Activated CD4-positive, CD25-positive, alpha-beta regulatory T cell treated with anti-CD3 and anti-CD28 coated beads, Interleukin-2, amount 50 U/mL, for 72 hours (primary cell): Measurements from ENCODE around the gene TET3.

Experiments
- DNase-seq: peaks from one replicate; pipeline ENCODE4 v3.0.0; 2021

The TET3 gene

DNA sequence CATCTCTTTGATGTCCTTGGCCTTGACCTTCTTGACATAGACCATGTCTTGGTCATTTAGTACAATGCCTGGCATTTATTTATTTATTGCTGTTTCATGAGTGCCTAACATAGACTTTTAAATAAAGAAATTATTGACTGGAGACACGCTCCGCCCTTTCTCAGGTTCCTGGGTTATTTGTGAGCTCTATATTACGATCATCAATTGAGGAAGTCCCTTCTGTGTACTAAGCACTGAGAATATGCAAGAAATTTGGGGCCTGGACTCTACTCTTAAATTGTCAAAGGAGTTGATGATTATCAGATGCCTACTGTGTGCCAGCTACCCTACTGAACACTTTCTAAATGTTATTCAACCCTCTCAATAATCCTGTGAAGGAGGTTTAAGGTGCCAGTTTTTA, 19.7 kb upstream of the TET3 start:
- no peak for DNase-seq

DNA sequence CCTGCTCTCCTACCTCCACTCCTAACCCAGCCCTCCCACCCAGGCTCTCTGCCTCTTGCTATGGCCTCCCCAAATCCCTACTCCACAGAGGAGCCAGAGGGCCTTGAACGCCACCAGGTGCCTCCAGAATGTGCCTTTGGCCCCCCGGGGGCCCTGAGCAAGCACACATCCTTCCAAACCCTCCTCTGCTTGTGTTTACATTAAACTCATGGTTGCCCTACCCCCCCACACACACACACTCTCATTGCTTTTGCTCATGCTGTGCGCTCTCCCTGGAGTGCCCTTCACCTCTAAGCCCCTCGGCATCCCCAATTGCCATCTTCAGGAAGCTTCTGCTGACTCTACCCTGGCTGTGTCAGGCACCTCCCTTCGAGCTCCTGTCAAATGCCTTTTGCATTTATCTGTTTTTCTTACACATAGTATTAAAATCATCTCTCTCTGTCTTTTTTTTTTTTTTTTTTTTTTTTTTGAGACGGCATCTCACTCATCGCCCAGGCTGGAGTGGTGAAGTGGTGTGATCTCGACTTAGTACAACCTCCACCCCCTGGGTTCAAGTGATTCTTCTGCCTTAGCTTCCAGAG, 16.3 kb upstream of the TET3 start:
- DNase-seq: no peak

DNA sequence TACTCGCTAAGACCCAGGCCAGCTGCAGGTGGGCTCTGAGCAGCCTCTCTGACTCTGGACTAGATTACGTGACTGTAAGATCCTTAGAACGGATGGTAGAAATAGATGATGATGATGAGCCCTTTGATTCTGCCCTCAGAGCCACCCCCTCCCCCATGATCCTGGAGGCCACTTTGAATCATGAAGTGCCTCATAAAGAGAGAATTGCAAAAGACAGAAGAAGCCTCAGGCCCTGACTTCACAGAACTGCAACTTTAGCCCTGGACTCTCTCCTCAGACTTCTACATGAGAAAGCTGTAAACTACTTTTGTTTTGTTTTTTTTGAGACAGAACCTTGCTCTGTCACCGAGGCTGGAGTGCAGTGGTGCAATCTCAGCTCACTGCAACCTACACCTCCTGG, 15.4 kb upstream of the TET3 start:
- no peak for DNase-seq

DNA sequence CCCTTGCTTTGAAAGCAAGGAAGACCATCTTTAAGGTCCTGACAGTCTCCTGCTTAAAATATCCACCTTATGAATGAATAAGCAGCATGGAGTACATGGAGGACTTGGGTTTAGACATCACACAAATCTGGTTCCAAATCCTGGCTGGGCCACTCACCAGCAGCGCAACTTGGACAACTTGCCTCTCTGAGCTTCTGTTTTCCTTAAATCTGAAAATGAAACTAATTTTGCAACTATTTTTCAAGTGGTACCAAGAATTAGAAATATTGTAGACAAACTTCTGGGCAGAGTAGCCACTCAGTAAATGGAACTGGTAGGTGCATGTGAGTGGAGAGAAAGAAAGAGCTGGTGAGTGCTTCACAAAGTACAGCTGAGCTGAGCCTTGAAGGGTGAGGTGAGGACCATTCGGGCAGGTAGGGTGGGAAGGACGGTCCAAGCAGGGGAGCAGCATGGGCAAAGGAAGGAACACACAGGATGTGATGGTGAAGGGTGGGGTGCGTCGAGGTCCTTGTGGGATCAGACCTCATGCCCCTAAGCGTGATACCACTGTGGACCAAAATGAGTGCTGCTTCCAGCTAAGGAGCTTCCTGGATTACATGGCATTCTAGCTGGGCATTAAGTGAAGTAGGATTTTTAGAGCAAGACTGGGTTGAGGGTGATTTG, 14.4 kb upstream of the TET3 start:
- no peak for DNase-seq

DNA sequence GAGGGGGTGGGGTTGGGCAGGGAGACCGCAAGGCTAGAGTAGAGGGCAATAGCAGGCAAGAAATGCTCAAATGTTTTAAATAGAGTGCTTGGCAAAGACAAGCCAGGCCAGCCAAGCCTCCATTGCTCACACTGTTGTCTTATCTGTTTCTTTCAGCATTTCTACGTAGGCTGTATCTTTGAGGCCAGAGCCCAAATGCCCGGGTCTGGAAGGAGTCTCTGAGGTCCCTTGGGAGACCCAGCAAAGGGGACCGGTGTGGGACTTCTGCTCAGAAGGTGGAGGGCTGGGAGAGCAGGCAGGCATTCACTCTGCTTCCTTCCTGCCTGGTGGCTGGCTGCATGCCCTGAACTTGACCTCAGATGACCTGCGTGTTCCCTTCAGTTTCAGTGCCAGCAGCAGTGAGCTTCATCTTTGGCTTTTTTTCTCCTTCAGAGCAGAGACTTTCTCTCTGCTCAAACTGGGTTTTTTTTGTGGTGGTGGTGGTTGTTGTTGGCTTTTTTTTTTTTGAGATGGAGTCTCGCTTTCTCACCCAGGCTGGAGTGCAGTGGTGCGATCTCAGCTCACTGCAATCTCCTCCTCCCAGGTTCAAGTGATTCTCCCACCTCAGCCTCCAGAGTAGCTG, 13.7 kb upstream of the TET3 start:
- DNase-seq: no peak

GRCh38 chr2:73971722-73972121, 13.0 kb upstream of the TET3 start:
- no peak for DNase-seq

- DNase-seq: no peak
These were observed 11.9 kb upstream of the TET3 start for GRCh38 chr2:73972846-73973245.

GRCh38 chr2:73975731-73976130, 9.0 kb upstream of the TET3 start:
- DNase-seq: no peak

DNA sequence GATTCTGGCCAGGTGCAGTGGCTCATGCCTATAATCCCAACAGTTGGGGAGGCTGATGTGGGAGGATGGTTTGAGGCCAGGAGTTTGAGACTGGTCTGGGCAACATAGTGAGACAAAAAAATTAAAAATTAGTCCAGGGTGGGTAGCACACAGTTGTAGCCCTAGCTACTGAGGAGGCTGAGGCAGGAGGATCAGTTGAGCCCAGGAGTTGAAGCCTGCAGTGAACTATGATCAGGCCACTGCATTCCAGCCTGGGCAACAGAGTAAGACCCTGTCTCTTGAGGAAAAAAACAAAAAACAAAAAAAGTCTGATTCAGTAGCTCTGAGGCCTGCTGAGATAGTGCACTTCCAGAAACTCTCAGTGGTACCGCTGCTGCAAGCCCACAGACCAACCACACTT, 7.9 kb upstream of the TET3 start:
- DNase-seq: no peak

GRCh38 chr2:73977466-73977865, 7.2 kb upstream of the TET3 start:
- no peak for DNase-seq

DNA sequence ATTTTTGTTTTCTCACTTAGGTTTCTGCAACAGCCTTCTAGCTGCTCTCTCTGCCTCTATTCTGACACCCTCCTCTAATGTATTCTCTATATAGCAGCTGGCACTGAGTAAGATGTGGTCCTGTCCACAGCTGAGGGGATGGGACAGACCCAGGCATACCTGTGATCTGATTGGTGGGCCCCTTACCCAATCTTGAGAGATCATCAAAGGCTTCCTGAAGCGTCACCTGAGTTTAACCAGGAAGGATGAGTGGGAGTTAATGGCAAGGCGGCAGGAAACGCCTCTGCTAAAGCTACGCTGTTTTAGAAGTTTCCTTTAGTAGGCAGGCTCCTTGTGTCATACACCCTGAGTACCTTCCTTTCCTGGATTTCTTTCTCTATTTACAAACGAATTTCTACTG, 5.7 kb upstream of the TET3 start:
- no peak for DNase-seq

- no peak for DNase-seq
These were observed 5.0 kb upstream of the TET3 start for GRCh38 chr2:73979686-73980085.

DNA sequence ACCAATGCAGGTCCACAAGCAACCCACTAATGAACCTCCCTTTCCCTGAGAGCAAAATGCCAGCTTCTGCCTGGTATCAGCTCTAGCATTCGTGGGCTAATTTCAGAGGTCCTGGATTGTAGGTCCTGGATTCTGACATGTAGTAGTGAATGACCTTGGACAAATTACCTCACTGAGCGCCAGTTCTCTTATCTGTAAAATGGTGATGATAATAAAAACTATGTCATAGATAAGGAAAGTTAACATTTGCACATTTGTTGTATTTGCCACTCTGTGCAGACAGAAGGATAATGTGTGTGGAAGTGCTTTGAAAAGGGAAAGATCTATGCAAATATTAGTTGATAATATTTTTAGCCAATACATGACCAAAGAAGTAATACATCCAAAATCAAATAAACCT, 4.1 kb upstream of the TET3 start:
- no peak for DNase-seq

- no peak for DNase-seq
These were observed 3.4 kb upstream of the TET3 start for GRCh38 chr2:73981081-73982001.

DNA sequence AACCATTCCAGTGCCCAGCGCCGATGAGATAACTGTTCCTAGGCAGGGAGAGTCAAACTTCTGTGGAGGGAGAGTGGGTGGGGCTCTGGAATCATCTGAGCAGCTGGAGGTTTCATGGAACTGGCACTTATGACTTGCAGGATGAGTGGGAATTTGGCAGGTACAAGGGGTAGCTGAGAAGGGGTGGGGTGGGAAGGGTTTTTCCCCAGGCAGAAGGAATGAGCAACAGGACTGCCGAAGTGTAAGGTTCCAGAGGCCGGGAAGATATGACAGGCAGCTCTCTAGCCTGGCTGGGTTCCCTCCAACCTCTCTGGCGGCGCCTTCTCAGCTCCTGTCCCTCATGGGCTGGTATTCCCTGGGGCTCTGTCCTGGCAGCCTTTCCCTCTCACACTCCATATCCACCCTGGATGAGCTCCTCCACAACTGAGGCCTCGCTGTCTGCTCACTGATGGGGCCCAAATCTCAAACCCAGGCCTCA, 2.5 kb upstream of the TET3 start:
- DNase-seq: no peak

DNA sequence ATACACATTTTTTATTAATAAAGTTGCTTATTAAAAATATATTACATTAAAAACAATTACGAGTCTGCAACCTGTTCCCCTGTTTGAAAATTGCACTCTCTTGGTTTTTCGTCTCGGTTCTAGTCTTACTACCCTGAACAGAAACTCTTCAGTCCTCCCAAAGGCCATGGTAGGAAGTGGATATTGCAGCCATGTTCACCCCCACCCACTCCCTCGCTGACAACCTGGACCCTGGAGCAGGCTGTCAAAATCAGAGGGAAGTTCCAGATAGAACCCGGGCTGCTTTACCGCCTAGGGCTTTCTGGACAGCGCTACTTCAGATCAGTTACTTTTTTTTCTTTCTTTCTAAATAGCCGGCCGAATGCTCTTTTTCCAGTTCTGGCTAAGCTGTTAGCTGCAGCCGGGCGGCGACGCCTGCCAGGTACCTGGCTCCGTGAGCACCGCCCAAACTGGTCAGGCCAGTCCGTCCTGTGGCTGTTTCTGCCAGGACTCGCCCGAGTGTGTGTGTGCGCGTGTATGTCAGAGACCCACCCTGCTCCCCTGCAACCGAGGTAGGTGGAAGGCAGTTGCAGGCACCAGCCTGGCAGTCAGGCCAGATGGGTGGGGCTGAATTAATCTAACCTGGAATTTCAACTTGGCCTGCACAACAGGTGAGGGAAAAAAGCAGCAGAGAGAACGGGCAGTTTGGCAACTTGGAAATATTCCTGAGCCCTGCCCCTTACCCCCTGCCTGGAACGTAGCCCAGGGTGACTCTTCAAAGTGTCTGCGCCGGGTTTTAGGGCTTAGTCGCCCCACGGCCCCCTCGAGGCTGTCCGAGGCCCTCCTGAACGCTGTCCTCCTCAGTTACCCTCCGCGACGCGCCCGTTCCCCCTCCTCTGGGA, 1.1 kb upstream of the TET3 start:
- DNase-seq: no peak

GRCh38 chr2:73984922-73985307, 205 bp downstream of the TET3 start:
- peak; percentile 74 for DNase-seq

GRCh38 chr2:73985308-73986084, 786 bp downstream of the TET3 start:
- DNase-seq: peak; percentile 72

DNA sequence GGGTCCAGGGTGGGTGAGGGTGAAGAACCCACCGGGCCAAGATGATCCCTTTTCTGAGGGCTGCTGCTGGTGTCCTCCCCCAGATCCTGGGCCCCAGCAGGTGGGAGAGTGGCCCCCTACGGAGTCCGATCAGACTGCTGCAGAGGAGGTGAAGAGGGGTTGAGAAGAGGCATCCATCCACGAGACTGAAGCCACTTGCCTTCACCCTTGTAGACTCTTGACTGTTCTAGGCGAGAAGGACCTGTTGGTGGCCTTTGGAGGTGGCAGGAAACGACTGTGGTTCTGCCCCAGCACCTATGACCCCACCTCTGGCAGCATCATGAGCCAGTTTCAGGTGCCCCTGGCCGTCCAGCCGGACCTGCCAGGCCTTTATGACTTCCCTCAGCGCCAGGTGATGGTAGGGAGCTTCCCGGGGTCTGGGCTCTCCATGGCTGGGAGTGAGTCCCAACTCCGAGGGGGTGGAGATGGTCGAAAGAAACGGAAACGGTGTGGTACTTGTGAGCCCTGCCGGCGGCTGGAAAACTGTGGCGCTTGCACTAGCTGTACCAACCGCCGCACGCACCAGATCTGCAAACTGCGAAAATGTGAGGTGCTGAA, 1.5 kb downstream of the TET3 start:
- DNase-seq: no peak

GRCh38 chr2:73987109-73987947, 2.6 kb downstream of the TET3 start:
- no peak for DNase-seq
